Measurements from ENCODE around the gene TMUB1.

TMUB1 gene

GRCh38 chr7:151110236-151110940 is 27.1 kb upstream of the TMUB1 start:
- TF ChIP-seq, protein P1, sequence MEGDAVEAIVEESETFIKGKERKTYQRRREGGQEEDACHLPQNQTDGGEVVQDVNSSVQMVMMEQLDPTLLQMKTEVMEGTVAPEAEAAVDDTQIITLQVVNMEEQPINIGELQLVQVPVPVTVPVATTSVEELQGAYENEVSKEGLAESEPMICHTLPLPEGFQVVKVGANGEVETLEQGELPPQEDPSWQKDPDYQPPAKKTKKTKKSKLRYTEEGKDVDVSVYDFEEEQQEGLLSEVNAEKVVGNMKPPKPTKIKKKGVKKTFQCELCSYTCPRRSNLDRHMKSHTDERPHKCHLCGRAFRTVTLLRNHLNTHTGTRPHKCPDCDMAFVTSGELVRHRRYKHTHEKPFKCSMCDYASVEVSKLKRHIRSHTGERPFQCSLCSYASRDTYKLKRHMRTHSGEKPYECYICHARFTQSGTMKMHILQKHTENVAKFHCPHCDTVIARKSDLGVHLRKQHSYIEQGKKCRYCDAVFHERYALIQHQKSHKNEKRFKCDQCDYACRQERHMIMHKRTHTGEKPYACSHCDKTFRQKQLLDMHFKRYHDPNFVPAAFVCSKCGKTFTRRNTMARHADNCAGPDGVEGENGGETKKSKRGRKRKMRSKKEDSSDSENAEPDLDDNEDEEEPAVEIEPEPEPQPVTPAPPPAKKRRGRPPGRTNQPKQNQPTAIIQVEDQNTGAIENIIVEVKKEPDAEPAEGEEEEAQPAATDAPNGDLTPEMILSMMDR (IDR thresholded peaks at IDR 0.05; ENCODE audit: unreplicated experiment in 3 of 3), result no peak
- H3K27me3 Mint-ChIP-seq (ENCODE audit: low read depth), result peaks cover 10% of the 10 kb centered on the region
- no peaks in the 10 kb centered on the region for H3K36me3 Mint-ChIP-seq (ENCODE audit: low read depth)
- H3K27ac Mint-ChIP-seq, result peak overlapping the region in 1 of 3 experiments; percentile 12
- H3K4me3 Mint-ChIP-seq, result no peak overlapping the region
- H3K4me1 Mint-ChIP-seq, result peaks cover 23% of the 10 kb centered on the region
- no peaks in the 10 kb centered on the region for H3K9me3 Mint-ChIP-seq

DNA sequence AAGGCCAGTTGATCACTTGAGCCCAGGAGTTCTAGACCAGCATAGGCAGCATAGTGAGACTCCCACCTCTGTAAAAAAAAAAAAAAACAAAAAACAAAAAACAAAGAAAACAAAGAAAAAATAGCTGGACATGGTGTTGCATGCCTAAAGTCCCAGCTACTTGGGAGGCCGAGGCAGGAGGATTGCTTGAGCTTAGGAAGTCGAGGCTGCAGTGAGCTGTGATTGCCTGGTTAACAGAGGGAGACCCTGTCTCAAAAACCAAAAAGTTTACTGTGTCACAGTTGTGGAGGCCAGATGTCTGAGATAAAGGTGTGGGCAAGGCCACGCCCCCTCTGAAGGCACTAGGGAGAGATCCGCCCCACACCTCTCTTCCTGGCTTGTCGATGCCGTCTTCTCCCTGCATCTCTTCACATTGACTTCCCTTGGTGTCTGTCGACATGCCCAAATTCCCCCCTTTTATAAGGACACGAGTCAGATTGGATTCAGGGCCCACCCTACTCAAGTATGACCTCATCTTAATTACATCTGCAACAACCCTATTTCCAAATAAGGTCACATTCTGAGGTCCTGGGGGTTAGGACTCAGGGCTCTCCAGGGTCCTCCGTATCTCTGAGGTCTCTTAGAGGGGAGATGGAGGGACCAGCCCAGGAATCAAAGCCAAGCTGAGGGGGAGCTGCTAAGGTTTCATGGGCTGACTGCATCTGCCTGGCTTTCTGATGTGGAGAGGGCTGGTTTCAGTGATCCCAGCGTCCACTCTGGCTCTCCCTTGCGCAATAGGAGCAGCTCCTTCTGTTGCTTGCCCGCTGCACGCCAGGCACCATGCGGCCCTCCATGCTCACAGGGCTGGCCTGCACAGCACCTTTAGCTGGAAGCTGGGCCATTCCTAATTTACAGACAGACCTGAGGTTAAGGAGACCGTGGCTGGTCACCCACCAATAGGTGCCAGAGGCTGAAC is 26.1 kb upstream of the TMUB1 start:
- Mint-ChIP-seq H3K27me3 (ENCODE audit: low read depth) (peaks cover 10% of the 10 kb centered on the region), H3K4me3 (no peak overlapping the region), H3K9me3 (no peaks in the 10 kb centered on the region), H3K36me3 (ENCODE audit: low read depth) (peaks cover 5% of the 10 kb centered on the region), H3K27ac (no peak overlapping the region), H3K4me1 (peaks cover 23% of the 10 kb centered on the region)
- TF ChIP-seq, protein P1 (IDR thresholded peaks at IDR 0.05; ENCODE audit: unreplicated experiment in 3 of 3), result no peak

DNA sequence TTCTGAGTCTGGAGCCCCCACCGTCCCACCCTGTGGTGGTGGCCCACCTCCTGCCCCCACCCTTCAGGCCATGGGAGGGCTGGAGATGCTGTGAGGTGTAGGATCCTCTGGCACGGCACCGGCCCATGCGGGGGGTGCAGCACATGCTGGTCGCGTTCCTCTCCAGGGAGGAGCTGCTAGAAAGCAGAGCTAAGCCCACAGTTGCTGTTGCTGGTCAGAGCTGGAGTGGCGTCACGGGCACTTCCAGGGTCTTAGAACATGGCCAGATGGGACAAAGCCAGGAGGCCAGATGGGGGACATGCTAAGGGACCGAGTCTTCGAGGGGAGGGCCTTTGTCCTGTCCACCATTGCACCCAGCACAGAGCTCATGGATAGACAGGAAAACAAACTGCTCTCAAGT is 24.6 kb upstream of the TMUB1 start:
- peaks cover 11% of the 10 kb centered on the region for H3K4me1 Mint-ChIP-seq
- TF ChIP-seq, protein P1 (IDR thresholded peaks at IDR 0.05; ENCODE audit: unreplicated experiment in 3 of 3), result no peak
- H3K27me3 Mint-ChIP-seq (ENCODE audit: low read depth), result no peaks in the 10 kb centered on the region
- no peak overlapping the region for H3K27ac Mint-ChIP-seq
- no peaks in the 10 kb centered on the region for H3K9me3 Mint-ChIP-seq
- peaks cover 9% of the 10 kb centered on the region for H3K36me3 Mint-ChIP-seq (ENCODE audit: low read depth)
- H3K4me3 Mint-ChIP-seq, result no peak overlapping the region

DNA sequence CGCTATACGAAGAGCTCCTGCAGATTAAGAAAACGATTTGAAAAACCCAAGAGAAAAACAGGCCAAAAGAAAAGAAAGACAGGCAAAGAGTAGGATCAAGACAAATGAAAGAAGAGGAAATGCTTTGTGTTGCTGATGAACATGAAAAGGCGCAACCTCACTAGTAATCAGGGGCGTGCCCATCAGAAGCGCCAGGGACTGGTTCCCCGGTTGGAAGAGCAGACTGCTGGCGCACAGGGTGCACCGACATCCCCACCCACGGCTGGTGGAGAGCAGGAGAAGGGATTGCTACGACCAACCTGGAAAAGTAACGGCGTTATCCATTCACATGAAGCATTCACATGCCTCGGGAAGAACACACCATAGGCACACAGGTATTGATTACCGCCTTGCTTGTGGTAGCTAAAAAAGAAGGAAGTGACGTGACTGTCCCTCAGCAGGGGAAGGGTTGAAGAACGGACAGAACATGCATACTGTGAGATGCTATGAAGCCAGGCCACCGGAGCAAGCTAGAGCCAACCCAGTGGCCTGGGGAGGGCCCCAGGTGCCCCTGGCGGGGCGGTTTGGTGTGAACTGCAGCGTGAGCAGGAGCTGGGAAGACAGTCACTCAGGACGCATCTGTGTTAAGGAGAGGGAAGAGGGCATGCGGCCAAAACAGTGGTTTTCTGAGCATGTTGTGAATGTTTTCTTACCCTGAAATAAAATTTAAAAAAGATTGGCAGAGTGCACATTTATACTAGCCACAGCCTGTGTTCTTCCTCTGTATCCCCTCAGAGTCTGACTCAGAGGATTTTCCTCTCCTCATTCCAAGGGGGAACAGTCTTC is 21.3 kb upstream of the TMUB1 start:
- Mint-ChIP-seq H3K4me3 (no peak overlapping the region), H3K9me3 (no peaks in the 10 kb centered on the region), H3K27me3 (ENCODE audit: low read depth) (no peaks in the 10 kb centered on the region), H3K27ac (no peak overlapping the region), H3K36me3 (ENCODE audit: low read depth) (peaks cover 9% of the 10 kb centered on the region), H3K4me1 (no peaks in the 10 kb centered on the region)
- TF ChIP-seq, protein P1 (IDR thresholded peaks at IDR 0.05; ENCODE audit: unreplicated experiment in 3 of 3), result no peak

DNA sequence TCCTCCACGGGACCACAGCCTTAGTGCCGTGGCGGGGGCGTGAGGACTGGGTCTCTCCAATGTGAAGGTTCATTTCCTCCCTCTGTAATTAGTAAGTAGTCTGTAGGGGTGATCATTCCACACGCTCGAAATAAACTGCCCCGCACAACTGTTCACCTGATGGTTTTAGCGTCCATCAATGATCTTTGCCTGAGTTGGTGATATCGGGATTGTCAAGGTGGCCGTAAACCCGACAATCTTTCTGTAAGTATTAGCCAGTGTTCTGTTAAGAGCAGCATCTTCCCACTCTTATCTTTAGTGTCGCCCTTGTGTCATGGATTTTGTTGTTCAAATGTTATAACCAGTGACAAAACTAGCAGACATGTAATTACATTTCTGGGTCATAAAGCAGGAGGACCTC is 20.7 kb upstream of the TMUB1 start:
- Mint-ChIP-seq H3K27me3 (ENCODE audit: low read depth) (no peaks in the 10 kb centered on the region), H3K36me3 (ENCODE audit: low read depth) (peaks cover 9% of the 10 kb centered on the region), H3K9me3 (no peaks in the 10 kb centered on the region), H3K4me1 (no peaks in the 10 kb centered on the region), H3K4me3 (no peak overlapping the region), H3K27ac (no peak overlapping the region)
- TF ChIP-seq, protein P1 (IDR thresholded peaks at IDR 0.05; ENCODE audit: unreplicated experiment in 3 of 3), result no peak

Measured in nephron (organoid).